ENCODE measurements around the gene FBXL7. TPM values are rescaled to one million over a fixed set of nuclear protein-coding genes. Genes with fewer than 3 reads are reported as not detected.

Gene FBXL7
- total RNA-seq, 4 donors from 2014 or later, result 5.7 to 47.4 (median 6.3) TPM

GRCh38 chr5:15880201-15880600, 380.2 kb downstream of the FBXL7 start:
- 49% methylated on average over 2 to 3 of the region's 3 CpGs for WGBS, 2 donors (ENCODE audit: low coverage in 1 of 2)
- in situ Hi-C loops (cut with MboI; ENCODE audit: low pct_ligation_motif_present in 1 of 4, low pct_unique_long_range_greater_than_20kb in 1 of 4, low sequenced_read_pairs in 3 of 4), result no loop called here
- intact Hi-C loops (cut with DNase I; ENCODE audit: low total_unique reads), result no loop called here
- no peaks in the 10 kb centered on the region for H3K9me3 ChIP-seq
- no peak for DNase-seq
- no peak overlapping the region for H3K4me3 ChIP-seq
- no peaks in the 10 kb centered on the region for H3K4me1 ChIP-seq
- no peak overlapping the region for H3K27ac ChIP-seq
- no peaks in the 10 kb centered on the region for H3K27me3 ChIP-seq
- no peaks in the 10 kb centered on the region for H3K36me3 ChIP-seq
- TF ChIP-seq POLR2A (IDR thresholded peaks at IDR 0.05) (no peak), EP300 (IDR thresholded peaks at IDR 0.05; ENCODE audit: low read depth) (no peak), POLR2AphosphoS5 (IDR thresholded peaks at IDR 0.05) (no peak), CTCF (IDR thresholded peaks at IDR 0.05) (no peak)

- H3K27me3 ChIP-seq, result no peaks in the 10 kb centered on the region
- H3K27ac ChIP-seq, result no peak overlapping the region
- H3K4me1 ChIP-seq, result peaks cover 0 to 3% (median 0%) of the 10 kb centered on the region in 4 donors
- TF ChIP-seq POLR2AphosphoS5 (IDR thresholded peaks at IDR 0.05), result no peak
- no peak for TF ChIP-seq CTCF (IDR thresholded peaks at IDR 0.05)
- no peak for TF ChIP-seq POLR2A (IDR thresholded peaks at IDR 0.05)
- TF ChIP-seq EP300 (IDR thresholded peaks at IDR 0.05; ENCODE audit: low read depth), result no peak
- H3K36me3 ChIP-seq, result no peaks in the 10 kb centered on the region
- no peaks in the 10 kb centered on the region for H3K9me3 ChIP-seq
- no peak overlapping the region for H3K4me3 ChIP-seq
- intact Hi-C loops (cut with DNase I; ENCODE audit: low total_unique reads), result no loop called here
- no peak for DNase-seq
- in situ Hi-C loops (cut with MboI; ENCODE audit: low pct_ligation_motif_present in 1 of 4, low pct_unique_long_range_greater_than_20kb in 1 of 4, low sequenced_read_pairs in 3 of 4), result no loop called here
- 59 to 68% methylated on average over 3 of the region's 3 CpGs for WGBS, 2 donors (ENCODE audit: low coverage in 1 of 2)
Observed at GRCh38 chr5:15885156-15885555, 385.2 kb downstream of the FBXL7 start.

- H3K4me1 ChIP-seq, result peaks cover 0 to 3% (median 0%) of the 10 kb centered on the region in 4 donors
- intact Hi-C loops (cut with DNase I; ENCODE audit: low total_unique reads) (no loop called here), in situ Hi-C loops (cut with MboI; ENCODE audit: low pct_ligation_motif_present in 1 of 4, low pct_unique_long_range_greater_than_20kb in 1 of 4, low sequenced_read_pairs in 3 of 4) (no loop called here)
- TF ChIP-seq POLR2AphosphoS5 (IDR thresholded peaks at IDR 0.05), result no peak
- TF ChIP-seq EP300 (IDR thresholded peaks at IDR 0.05; ENCODE audit: low read depth), result no peak
- TF ChIP-seq POLR2A (IDR thresholded peaks at IDR 0.05), result no peak
- TF ChIP-seq CTCF (IDR thresholded peaks at IDR 0.05), result no peak
- no peaks in the 10 kb centered on the region for H3K36me3 ChIP-seq
- H3K4me3 ChIP-seq, result no peak overlapping the region
- no peaks in the 10 kb centered on the region for H3K27me3 ChIP-seq
- H3K27ac ChIP-seq, result no peak overlapping the region
- 71 to 89% methylated on average over 1 of the region's 1 CpG for WGBS, 2 donors (ENCODE audit: low coverage in 1 of 2)
- no peaks in the 10 kb centered on the region for H3K9me3 ChIP-seq
- no peak for DNase-seq
Observed at GRCh38 chr5:15886156-15886555, 386.2 kb downstream of the FBXL7 start.

- intact Hi-C loops (cut with DNase I; ENCODE audit: low total_unique reads) (no loop called here), in situ Hi-C loops (cut with MboI; ENCODE audit: low pct_ligation_motif_present in 1 of 4, low pct_unique_long_range_greater_than_20kb in 1 of 4, low sequenced_read_pairs in 3 of 4) (no loop called here)
- Histone ChIP-seq H3K27ac (no peak overlapping the region), H3K9me3 (no peaks in the 10 kb centered on the region), H3K36me3 (no peaks in the 10 kb centered on the region), H3K4me1 (peaks cover 0 to 3% (median 0%) of the 10 kb centered on the region in 4 donors), H3K4me3 (no peak overlapping the region), H3K27me3 (no peaks in the 10 kb centered on the region)
- no peak for TF ChIP-seq POLR2A (IDR thresholded peaks at IDR 0.05)
- TF ChIP-seq EP300 (IDR thresholded peaks at IDR 0.05; ENCODE audit: low read depth), result no peak
- no peak for TF ChIP-seq POLR2AphosphoS5 (IDR thresholded peaks at IDR 0.05)
- no peak for TF ChIP-seq CTCF (IDR thresholded peaks at IDR 0.05)
- no peak for DNase-seq
- 22 to 30% methylated on average over 2 to 3 of the region's 3 CpGs for WGBS, 2 donors (ENCODE audit: low coverage in 1 of 2)
Observed at GRCh38 chr5:15887093-15887492, 387.1 kb downstream of the FBXL7 start.

Data from transverse colon (tissue), 4 donors.